H1 (cell line): ENCODE measurements around the gene HECTD4. TPM values are rescaled to one million over a fixed set of nuclear protein-coding genes. Genes with fewer than 3 reads are reported as not detected.

Experiments
- CTCF ChIA-PET: fragments of 300-600 bp; sonication (Branson Sonifier 250); formaldehyde crosslinking; loops from one replicate; lab custom pipeline; 2021; ENCODE audit not compliant: partially characterized antibody; lab: Charles Lee
- POLR2A ChIA-PET: fragments of 300-600 bp; sonication (Branson Sonifier 250); formaldehyde crosslinking; loops from one replicate; lab custom pipeline; 2021; ENCODE audit warnings: inconsistent platforms; ENCODE audit not compliant: partially characterized antibody; lab: Charles Lee
- DNase-seq, 2 experiments: peaks; one replicate each; pipeline versions ENCODE4 v3.0.0 to v3.0.0-alpha.2; 2010 to 2022; ENCODE audit warnings: low spot score in 2 of 2, low read depth in 1 of 2, mixed read lengths in 1 of 2
- FAIRE-seq: peaks from 2 replicates; lab custom pipeline; 2011; peaks lifted over from hg19 to GRCh38; lab: Jason Lieb, UNC
- H2AFZ ChIP-seq: 2 replicates; pipeline ENCODE4 v1.8.1; 2012; ENCODE audit warnings: low read length, inconsistent platforms
- H2AK5ac ChIP-seq: 2 replicates; pipeline ENCODE4 v1.6.1; 2013; ENCODE audit warnings: low read depth, low read length
- H2BK120ac ChIP-seq: replicated peaks from 2 replicates; pipeline ENCODE3; 2013; ENCODE audit warnings: low read depth, low read length, inconsistent platforms
- H2BK12ac ChIP-seq: 2 replicates; pipeline ENCODE4 v1.6.1; 2013; ENCODE audit warnings: low read depth, low read length
- H2BK15ac ChIP-seq: 2 replicates; pipeline ENCODE4 v1.6.1; 2013; ENCODE audit warnings: low read length
- H2BK20ac ChIP-seq: 2 replicates; pipeline ENCODE4 v1.6.1; 2013; ENCODE audit warnings: low read length
- H2BK5ac ChIP-seq: 2 replicates; pipeline ENCODE4 v1.6.1; 2013; ENCODE audit warnings: low read depth, low read length
- H3K14ac ChIP-seq: 2 replicates; pipeline ENCODE4 v1.6.1; 2013; ENCODE audit warnings: inconsistent platforms; ENCODE audit not compliant: insufficient read length
- H3K18ac ChIP-seq: 2 replicates; pipeline ENCODE4 v1.6.1; 2013; ENCODE audit warnings: low read length; ENCODE audit errors: extremely low read depth
- H3K23ac ChIP-seq: 2 replicates; pipeline ENCODE4 v1.6.1; 2013; ENCODE audit warnings: inconsistent platforms; ENCODE audit not compliant: insufficient read length
- H3K23me2 ChIP-seq: 2 replicates; pipeline ENCODE4 v1.6.1; 2013; ENCODE audit warnings: low read depth, low read length
- H3K27ac ChIP-seq: 2 replicates; pipeline ENCODE4 v1.6.1; 2011; ENCODE audit warnings: low read depth, low read length, inconsistent platforms
- H3K27me3 ChIP-seq, 4 experiments: replicated peaks in 1 of 4; 1 replicate in 1 of 4; 2 replicates in 3 of 4; pipeline versions ENCODE4 v1.6.1 to v1.8.1; 2011 to 2013; ENCODE audit warnings: low read length in 3 of 4, mild to moderate bottlenecking in 3 of 4, inconsistent platforms in 2 of 4, mixed read lengths in 2 of 4, moderate library complexity in 1 of 4; ENCODE audit not compliant: control insufficient read depth in 3 of 4, insufficient read depth in 3 of 4; ENCODE audit errors: extremely low read depth in 1 of 4
- H3K36me3 ChIP-seq, 4 experiments: 2 replicates each; pipeline versions ENCODE4 v1.6.1 to v1.8.1; 2011 to 2013; ENCODE audit warnings: mild to moderate bottlenecking in 4 of 4, low read length in 3 of 4, moderate library complexity in 2 of 4, control low read depth in 1 of 4, inconsistent platforms in 1 of 4; ENCODE audit not compliant: insufficient read depth in 4 of 4, control insufficient read depth in 2 of 4
- H3K4ac ChIP-seq: replicated peaks from 2 replicates; pipeline ENCODE3; 2013; ENCODE audit warnings: low read length, low read depth, mixed read lengths, inconsistent platforms; ENCODE audit not compliant: insufficient read length
- H3K4me1 ChIP-seq, 4 experiments: replicated peaks in 1 of 4; 1 replicate in 1 of 4; 2 replicates in 3 of 4; pipeline versions ENCODE4 v1.6.1 to v1.8.1; 2011 to 2013; ENCODE audit warnings: low read length in 3 of 4, inconsistent platforms in 2 of 4, mixed read lengths in 1 of 4; ENCODE audit not compliant: insufficient read depth in 4 of 4, control insufficient read depth in 3 of 4
- H3K4me2 ChIP-seq, 2 experiments: 2 replicates each; pipeline versions ENCODE4 v1.6.1 to v1.8.1; 2011 to 2013; ENCODE audit warnings: low read depth in 2 of 2, low read length in 2 of 2, control low read depth in 1 of 2, inconsistent platforms in 1 of 2, mild to moderate bottlenecking in 1 of 2; ENCODE audit not compliant: insufficient read depth in 1 of 2
- H3K4me3 ChIP-seq, 4 experiments: fragments of 200-600, 300-600 bp in 1 of 4; sonication (generic), shearing (Covaris generic), sonication (Bioruptor Twin) in 1 of 4; 2 replicates each; pipeline versions ENCODE4 v1.5.1 to v1.8.1; 2011 to 2016; ENCODE audit warnings: low read length in 4 of 4, low read depth in 3 of 4, control low read depth in 2 of 4, inconsistent platforms in 2 of 4, mild to moderate bottlenecking in 2 of 4, mixed read lengths in 1 of 4, moderate library complexity in 1 of 4; ENCODE audit not compliant: insufficient read depth in 2 of 4; ENCODE audit errors: extremely low read depth in 1 of 4
- H3K56ac ChIP-seq: replicated peaks from 2 replicates; pipeline ENCODE3; 2013; ENCODE audit warnings: low read depth, mild to moderate bottlenecking, mixed read lengths, low read length, inconsistent platforms; ENCODE audit not compliant: insufficient read length
- H3K79me1 ChIP-seq: 2 replicates; pipeline ENCODE4 v1.6.1; 2013; ENCODE audit warnings: low read depth, low read length, control low read depth
- H3K79me2 ChIP-seq, 2 experiments: 2 replicates each; pipeline versions ENCODE4 v1.6.1 to v1.8.1; 2012 to 2013; ENCODE audit warnings: low read length in 2 of 2, mild to moderate bottlenecking in 2 of 2, inconsistent platforms in 1 of 2; ENCODE audit not compliant: insufficient read depth in 2 of 2, control insufficient read depth in 1 of 2
- H3K9ac ChIP-seq, 4 experiments: replicated peaks in 1 of 4; 1 replicate in 1 of 4; 2 replicates in 3 of 4; pipeline versions ENCODE4 v1.6.1 to v1.8.1; 2011 to 2013; ENCODE audit warnings: low read depth in 3 of 4, low read length in 3 of 4, control low read depth in 2 of 4, mild to moderate bottlenecking in 2 of 4, moderate library complexity in 2 of 4, inconsistent platforms in 1 of 4; ENCODE audit errors: extremely low read depth in 1 of 4
- H3K9me3 ChIP-seq, 2 experiments: 2 replicates each; pipeline versions ENCODE4 v1.6.1 to v1.8.1; 2012 to 2013; ENCODE audit warnings: mild to moderate bottlenecking in 2 of 2, moderate library complexity in 2 of 2, control low read depth in 1 of 2, inconsistent platforms in 1 of 2, low read depth in 1 of 2, low read length in 1 of 2, mixed read lengths in 1 of 2; ENCODE audit not compliant: insufficient read depth in 2 of 2
- H4K20me1 ChIP-seq, 2 experiments: replicated peaks in 1 of 2; 2 replicates each; pipeline versions ENCODE3 to v1.8.1; 2011 to 2013; ENCODE audit warnings: inconsistent platforms in 2 of 2, low read length in 2 of 2, mild to moderate bottlenecking in 1 of 2; ENCODE audit not compliant: insufficient read depth in 2 of 2, control insufficient read depth in 1 of 2
- H4K5ac ChIP-seq: 2 replicates; pipeline ENCODE4 v1.6.1; 2013; ENCODE audit warnings: low read length, low read depth, mixed read lengths, inconsistent platforms; ENCODE audit not compliant: insufficient read length
- H4K8ac ChIP-seq: 2 replicates; pipeline ENCODE4 v1.8.0; 2013; ENCODE audit warnings: mild to moderate bottlenecking, moderate library complexity, low read length, inconsistent platforms; ENCODE audit not compliant: insufficient read depth; ENCODE audit errors: extremely low read depth
- H4K91ac ChIP-seq: replicated peaks from 2 replicates; pipeline ENCODE3; 2013; ENCODE audit warnings: low read length, mixed read lengths, inconsistent platforms; ENCODE audit not compliant: insufficient read length
- CTCF ChIP-seq, 3 experiments: IDR thresholded peaks; 1 replicate in 2 of 3; 2 replicates in 1 of 3; pipeline versions ENCODE4 v1.5.1 to v1.6.1; 2011; ENCODE audit warnings: low read length in 3 of 3, mild to moderate bottlenecking in 3 of 3, inconsistent platforms in 2 of 3, low read depth in 1 of 3, moderate library complexity in 1 of 3; ENCODE audit not compliant: insufficient read depth in 1 of 3; ENCODE audit errors: control extremely low read depth in 1 of 3
- EGR1 ChIP-seq: IDR thresholded peaks from 2 replicates; pipeline ENCODE4 v1.6.1; 2011; ENCODE audit warnings: low read depth, low read length, borderline replicate concordance
- HDAC6 ChIP-seq: IDR thresholded peaks from one replicate; pipeline ENCODE4 v1.7.1; 2012; ENCODE audit warnings: low read depth, mild to moderate bottlenecking, inconsistent platforms, low read length, moderate library complexity
- TAF1 ChIP-seq: IDR thresholded peaks from 2 replicates; pipeline ENCODE4 v1.6.1; 2011; ENCODE audit warnings: mild to moderate bottlenecking, low read depth, low read length
- WGBS, 2 experiments: shearing (Covaris generic) in 1 of 2; methylation state at CpG; one replicate each; pipeline versions ENCODE4 v1.1.6 to v1.1.7; 2013 to 2015; ENCODE audit warnings: low lambda C conversion rate in 2 of 2, mixed read lengths in 2 of 2, inconsistent platforms in 1 of 2, low coverage in 1 of 2, missing lambda C conversion rate in 1 of 2; ENCODE audit not compliant: insufficient replicate concordance in 2 of 2, insufficient coverage in 1 of 2, insufficient read length in 1 of 2; ENCODE audit errors: extremely low coverage in 1 of 2, missing lambda C conversion rate in 1 of 2; 5-methylcytosine and 5-hydroxymethylcytosine counted together
- polyA plus RNA-seq, 7 experiments: library from polyadenylated mRNA; depleted of rRNA in 3 of 7; stranded (reverse) in 5 of 7; unstranded in 2 of 7; fragments of >200 nt in 5 of 7; fragments of 200-250 nt in 2 of 7; gene quantifications; 1 replicate in 5 of 7; 2 replicates in 1 of 7; 4 replicates in 1 of 7; pipeline versions ENCODE4 v1.2.1 to v1.2.3, GENCODE V29; 2011 to 2013; ENCODE audit warnings: missing spikeins in 2 of 7, mixed read lengths in 2 of 7
- total RNA-seq: library from RNA; stranded (reverse); fragmentation: NEBNext Ultra II Directional; extraction: Animal tissue kit (Norgen Biotek cat#: 25700); gene quantifications from 2 replicates; pipeline ENCODE4 v1.2.1, GENCODE V29; 2021

Gene HECTD4
- total and polyA plus RNA-seq, 2 of the 8 experiments (the other 6 are each of a cell fraction or from before 2014, with no cell fraction given), result 6.5 to 33.7 TPM

DNA sequence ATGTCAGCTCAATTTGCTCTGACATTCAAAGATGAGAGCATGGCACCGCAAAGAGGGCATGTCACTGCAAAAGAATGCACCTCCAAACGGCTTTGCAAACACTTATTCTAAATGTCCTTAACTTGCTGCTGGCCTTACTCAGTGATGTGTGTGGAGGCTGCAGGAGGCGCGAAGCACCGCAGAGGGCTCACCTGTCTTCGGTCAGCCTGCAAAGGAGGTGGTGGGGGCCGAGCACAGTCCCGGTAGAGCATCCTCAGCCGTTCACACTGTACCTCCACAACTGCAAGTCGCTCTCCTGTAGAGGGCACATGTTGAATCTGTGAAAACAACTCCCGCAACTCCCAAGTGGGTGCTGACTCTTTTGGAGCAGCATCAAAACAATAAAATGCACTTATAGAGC lies 163.0 kb downstream of the HECTD4 start:
- no peak overlapping the region for H2BK5ac ChIP-seq
- no peaks in the 10 kb centered on the region for H4K20me1 ChIP-seq
- H3K23ac ChIP-seq, result no peak overlapping the region
- DNase-seq, result no peak
- H4K91ac ChIP-seq, result no peak overlapping the region
- no peak overlapping the region for H3K27ac ChIP-seq
- no peak overlapping the region for H2AK5ac ChIP-seq
- POLR2A ChIA-PET, result interaction anchor here (0.7 to 1.0 kb wide), 2 partner anchors 40 to 168 kb away, joined by 3 to 4 read pairs; no protein-coding TSS in a partner anchor
- H3K4me2 ChIP-seq, result no peak overlapping the region
- no peak overlapping the region for H3K9ac ChIP-seq
- H3K14ac ChIP-seq, result no peak overlapping the region
- CTCF ChIA-PET, result interaction anchor here (0.6 to 2.5 kb wide), 8 partner anchors 15 to 458 kb away, joined by 3 to 15 read pairs (median 4); no protein-coding TSS in a partner anchor
- no peak overlapping the region for H2BK12ac ChIP-seq
- H4K8ac ChIP-seq, result no peak overlapping the region
- no peak for FAIRE-seq
- no peaks in the 10 kb centered on the region for H3K79me1 ChIP-seq
- TF ChIP-seq EGR1 (no peak), HDAC6 (no peak), TAF1 (no peak), CTCF (IDR thresholded peaks at IDR 0.05; ENCODE audit: control extremely low read depth in 1 of 3, insufficient read depth in 1 of 3, low read depth in 1 of 3, low read length in 3 of 3) (peak in 1 of 3 experiments; percentile 32; a peak in 2 of 4 replicates)
- no peaks in the 10 kb centered on the region for H3K27me3 ChIP-seq
- no peaks in the 10 kb centered on the region for H3K4me1 ChIP-seq
- no peak overlapping the region for H3K4ac ChIP-seq
- 88% methylated on average over 11 of the region's 11 CpGs; no CpG with 5 or more reads in 1 of the 2 experiments for WGBS, 2 experiments
- no peaks in the 10 kb centered on the region for H3K23me2 ChIP-seq
- H3K36me3 ChIP-seq, result peaks cover 2 to 8% (median 5%) of the 10 kb centered on the region in 4 experiments; a peak in 6 of 8 replicates
- H3K4me3 ChIP-seq, result no peak overlapping the region
- H3K79me2 ChIP-seq, result no peaks in the 10 kb centered on the region
- no peak overlapping the region for H2AFZ ChIP-seq
- H2BK120ac ChIP-seq, result no peak overlapping the region
- no peak overlapping the region for H2BK20ac ChIP-seq
- no peak overlapping the region for H4K5ac ChIP-seq
- no peaks in the 10 kb centered on the region for H3K9me3 ChIP-seq
- no peak overlapping the region for H3K56ac ChIP-seq
- no peak overlapping the region for H2BK15ac ChIP-seq
- H3K18ac ChIP-seq, result no peak overlapping the region
